Prostate gland (tissue), 2 donors: ENCODE results near the gene EHBP1. TPM values are rescaled to one million over a fixed set of nuclear protein-coding genes. Genes with fewer than 3 reads are reported as not detected.

Source experiments
- DNase-seq: peaks from one replicate; pipeline ENCODE4 v3.0.0-alpha.2; 2019; ENCODE audit warnings: low spot score
- H3K27ac ChIP-seq, 2 donors: fragments of 200-600 bp; sonication (generic); 2 replicates each; pipeline ENCODE4 v1.5.1; 2017 to 2019
- H3K27me3 ChIP-seq: fragments of 200-600 bp; sonication (generic); replicated peaks from 2 replicates; pipeline ENCODE4 v1.5.1; 2019; ENCODE audit not compliant: insufficient read depth
- H3K36me3 ChIP-seq, 2 donors: fragments of 200-600 bp; sonication (generic); 1 replicate in 1 of 2; 2 replicates in 1 of 2; pipeline versions ENCODE4 v1.5.1 to v1.8.1; 2017 to 2019
- H3K4me1 ChIP-seq: fragments of 200-600 bp; sonication (generic); replicated peaks from 2 replicates; pipeline ENCODE4 v1.5.1; 2019
- H3K4me3 ChIP-seq, 2 donors: fragments of 200-600 bp; sonication (generic); 2 replicates each; pipeline ENCODE4 v1.5.1; 2017 to 2019
- H3K9me3 ChIP-seq: fragments of 200-600 bp; sonication (generic); 2 replicates; pipeline ENCODE4 v1.5.1; 2017
- POLR2A ChIP-seq: fragments of 450-650 bp; IDR thresholded peaks from one replicate; pipeline ENCODE4 v1.6.1; 2016; ENCODE audit warnings: antibody characterized with exemption, mild to moderate bottlenecking
- POLR2AphosphoS5 ChIP-seq: sonication (generic); formaldehyde crosslinking; IDR thresholded peaks from one replicate; pipeline ENCODE4 v1.6.1; 2017; ENCODE audit warnings: antibody characterized with exemption
- WGBS: methylation state at CpG from one replicate; pipeline ENCODE4 v1.1.5; 2018; 5-methylcytosine and 5-hydroxymethylcytosine counted together
- intact Hi-C: fragments of 100-400 bp; cut with DNase I; formaldehyde crosslinking; loops from one replicate; pipeline ENCODE4 v1.14.2; 2022
- total RNA-seq, 2 donors: library from RNA; depleted of rRNA; stranded (reverse); fragments of >200 nt; gene quantifications; one replicate each; pipeline ENCODE4 v1.1.0, GENCODE V29; 2016
- TF ChIP-seq, protein P1 (sequence below), 4 experiments: fragments of 200-600 bp in 2 of 4; fragments of 450-650 bp in 2 of 4; sonication (generic) in 2 of 4; IDR thresholded peaks; 1 replicate in 3 of 4; 2 replicates in 1 of 4; pipeline ENCODE4 v1.5.1; 2016 to 2019; ENCODE audit warnings: antibody characterized with exemption in 4 of 4, mild to moderate bottlenecking in 2 of 4, moderate library complexity in 2 of 4

EHBP1 gene
- total RNA-seq, 2 donors from 2014 or later = 26.5 to 30.3 TPM

DNA sequence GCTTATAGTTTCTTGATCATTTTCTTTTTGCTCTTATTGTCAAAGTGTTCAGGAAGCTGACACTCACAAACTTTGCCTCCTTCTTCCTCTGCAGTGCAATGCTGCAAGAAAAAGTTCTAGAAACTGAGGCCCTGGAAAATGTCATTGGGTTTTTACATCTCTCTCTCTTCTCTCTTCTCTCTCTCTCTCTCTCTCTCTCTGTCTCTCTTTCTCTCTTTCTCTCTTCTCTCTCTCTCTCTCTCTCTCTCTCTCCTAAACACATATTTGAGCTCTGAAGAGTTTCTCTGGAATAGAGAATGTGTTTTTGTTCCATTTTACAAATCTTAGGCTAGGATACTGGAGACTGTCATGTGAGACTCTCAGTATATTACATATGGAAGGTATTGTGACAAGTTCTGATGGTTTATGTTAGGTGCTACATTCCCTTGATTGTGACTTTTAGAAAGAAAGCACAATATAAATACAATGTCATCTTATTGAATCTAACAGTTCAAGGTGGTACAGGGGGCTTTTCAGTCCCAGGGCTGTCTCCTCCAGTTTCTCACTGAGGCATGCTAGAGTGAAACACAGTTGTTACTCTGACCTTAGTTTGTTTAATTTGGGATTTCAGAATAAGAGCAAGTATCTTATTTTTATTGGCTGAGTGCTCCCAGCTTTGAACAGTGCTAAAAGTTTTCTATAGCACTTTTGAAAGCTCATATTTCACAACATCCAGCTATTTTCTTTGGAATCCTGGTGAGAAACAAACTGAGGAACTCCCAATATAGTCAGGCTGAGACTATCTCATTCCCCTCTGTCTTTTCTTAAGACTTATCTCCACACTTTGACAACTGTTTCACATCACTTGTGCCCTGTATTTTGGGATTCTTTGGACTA is 41.4 kb upstream of the EHBP1 start:
- Histone ChIP-seq H3K9me3 (no peaks in the 10 kb centered on the region), H3K4me3 (no peak overlapping the region), H3K27me3 (no peaks in the 10 kb centered on the region), H3K4me1 (no peaks in the 10 kb centered on the region), H3K36me3 (no peaks in the 10 kb centered on the region), H3K27ac (peak overlapping the region in 1 of 2 donors; percentile 39)
- no peak for TF ChIP-seq POLR2AphosphoS5
- TF ChIP-seq, protein P1, sequence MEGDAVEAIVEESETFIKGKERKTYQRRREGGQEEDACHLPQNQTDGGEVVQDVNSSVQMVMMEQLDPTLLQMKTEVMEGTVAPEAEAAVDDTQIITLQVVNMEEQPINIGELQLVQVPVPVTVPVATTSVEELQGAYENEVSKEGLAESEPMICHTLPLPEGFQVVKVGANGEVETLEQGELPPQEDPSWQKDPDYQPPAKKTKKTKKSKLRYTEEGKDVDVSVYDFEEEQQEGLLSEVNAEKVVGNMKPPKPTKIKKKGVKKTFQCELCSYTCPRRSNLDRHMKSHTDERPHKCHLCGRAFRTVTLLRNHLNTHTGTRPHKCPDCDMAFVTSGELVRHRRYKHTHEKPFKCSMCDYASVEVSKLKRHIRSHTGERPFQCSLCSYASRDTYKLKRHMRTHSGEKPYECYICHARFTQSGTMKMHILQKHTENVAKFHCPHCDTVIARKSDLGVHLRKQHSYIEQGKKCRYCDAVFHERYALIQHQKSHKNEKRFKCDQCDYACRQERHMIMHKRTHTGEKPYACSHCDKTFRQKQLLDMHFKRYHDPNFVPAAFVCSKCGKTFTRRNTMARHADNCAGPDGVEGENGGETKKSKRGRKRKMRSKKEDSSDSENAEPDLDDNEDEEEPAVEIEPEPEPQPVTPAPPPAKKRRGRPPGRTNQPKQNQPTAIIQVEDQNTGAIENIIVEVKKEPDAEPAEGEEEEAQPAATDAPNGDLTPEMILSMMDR (IDR thresholded peaks at IDR 0.05) = no peak
- no peak for TF ChIP-seq POLR2A
- intact Hi-C loops = loop anchor here (5.0 kb wide), 1 partner anchor 43 kb away; the partner anchor contains the start of gene EHBP1
- no peak for DNase-seq

DNA sequence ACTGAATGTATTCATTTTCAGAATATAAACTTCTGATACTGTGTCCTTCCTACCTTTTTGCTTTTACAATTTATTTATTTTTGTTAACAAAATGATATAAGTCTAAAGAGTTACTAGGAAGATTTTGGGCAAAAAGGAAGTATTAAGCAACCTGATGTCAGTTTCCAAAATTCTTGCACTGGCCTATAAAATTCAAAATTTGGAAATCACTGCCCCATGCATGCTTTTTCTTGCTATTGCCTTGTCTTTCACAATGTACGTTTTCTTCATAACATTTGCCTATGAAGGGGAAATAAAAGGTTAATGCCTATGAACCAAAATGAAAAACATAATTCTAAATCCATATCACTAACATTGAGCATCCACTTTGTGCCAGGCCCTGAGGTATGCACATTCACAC is 40.1 kb upstream of the EHBP1 start:
- TF ChIP-seq, protein P1 (IDR thresholded peaks at IDR 0.05) = no peak
- TF ChIP-seq POLR2A (no peak), POLR2AphosphoS5 (no peak)
- intact Hi-C loops = no loop called here
- no peak overlapping the region for H3K27ac ChIP-seq
- no peak overlapping the region for H3K4me3 ChIP-seq
- no peaks in the 10 kb centered on the region for H3K4me1 ChIP-seq
- H3K27me3 ChIP-seq = no peaks in the 10 kb centered on the region
- no peaks in the 10 kb centered on the region for H3K36me3 ChIP-seq
- DNase-seq = no peak
- WGBS = 47% methylated on average over 1 of the region's 1 CpG
- no peaks in the 10 kb centered on the region for H3K9me3 ChIP-seq

DNA sequence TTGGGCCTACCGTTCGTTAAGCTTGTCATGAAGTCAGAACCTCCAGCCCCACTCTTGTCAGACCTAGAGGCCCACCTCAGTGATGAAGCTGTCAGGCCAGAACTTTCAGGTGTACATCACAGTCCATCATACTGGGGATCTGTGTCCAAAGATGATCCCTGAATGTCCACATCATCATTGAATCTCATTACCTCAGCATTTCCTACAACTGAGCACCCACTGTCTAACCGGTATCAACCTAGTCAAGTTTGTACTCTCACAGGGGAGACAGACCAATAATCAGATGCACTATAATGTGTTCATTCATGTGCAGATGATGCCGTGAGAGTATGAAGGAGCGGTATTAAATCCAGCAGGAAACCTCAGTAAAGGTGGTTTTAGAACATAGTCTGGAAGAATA is 36.3 kb upstream of the EHBP1 start:
- Histone ChIP-seq H3K27ac (no peak overlapping the region), H3K4me3 (no peak overlapping the region), H3K27me3 (no peaks in the 10 kb centered on the region), H3K4me1 (no peaks in the 10 kb centered on the region), H3K36me3 (no peaks in the 10 kb centered on the region), H3K9me3 (no peaks in the 10 kb centered on the region)
- WGBS = 78% methylated on average over 5 of the region's 5 CpGs
- TF ChIP-seq, protein P1 (IDR thresholded peaks at IDR 0.05) = no peak
- TF ChIP-seq POLR2AphosphoS5 = no peak
- TF ChIP-seq POLR2A = no peak
- intact Hi-C loops = no loop called here
- DNase-seq = no peak

DNA sequence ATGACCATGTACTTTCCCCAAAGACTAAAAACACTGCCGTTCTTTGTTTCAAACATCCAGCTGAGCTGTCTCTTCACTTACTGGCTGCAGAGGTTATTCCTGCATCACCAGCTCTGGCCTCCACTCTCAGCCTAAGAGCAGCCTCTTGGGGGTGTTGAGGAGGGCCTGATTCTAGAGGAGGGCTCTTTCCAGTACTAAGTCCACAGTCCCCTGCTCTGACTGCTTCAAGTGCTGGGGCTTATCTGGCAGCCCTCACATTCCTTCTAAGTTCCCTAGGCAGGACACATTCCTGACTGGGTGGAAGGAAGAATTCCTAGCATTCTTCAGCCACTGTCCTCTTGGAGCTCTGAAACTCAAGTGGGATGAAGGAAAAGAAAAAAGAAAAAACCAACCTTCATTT is 32.9 kb upstream of the EHBP1 start:
- H3K4me3 ChIP-seq = no peak overlapping the region
- TF ChIP-seq, protein P1 (IDR thresholded peaks at IDR 0.05) = no peak
- no peak for TF ChIP-seq POLR2AphosphoS5
- no peak for TF ChIP-seq POLR2A
- no peak for DNase-seq
- H3K27me3 ChIP-seq = no peaks in the 10 kb centered on the region
- no peaks in the 10 kb centered on the region for H3K9me3 ChIP-seq
- no peaks in the 10 kb centered on the region for H3K4me1 ChIP-seq
- WGBS = 63% methylated on average over 1 of the region's 1 CpG
- no peak overlapping the region for H3K27ac ChIP-seq
- intact Hi-C loops = no loop called here
- no peaks in the 10 kb centered on the region for H3K36me3 ChIP-seq

DNA sequence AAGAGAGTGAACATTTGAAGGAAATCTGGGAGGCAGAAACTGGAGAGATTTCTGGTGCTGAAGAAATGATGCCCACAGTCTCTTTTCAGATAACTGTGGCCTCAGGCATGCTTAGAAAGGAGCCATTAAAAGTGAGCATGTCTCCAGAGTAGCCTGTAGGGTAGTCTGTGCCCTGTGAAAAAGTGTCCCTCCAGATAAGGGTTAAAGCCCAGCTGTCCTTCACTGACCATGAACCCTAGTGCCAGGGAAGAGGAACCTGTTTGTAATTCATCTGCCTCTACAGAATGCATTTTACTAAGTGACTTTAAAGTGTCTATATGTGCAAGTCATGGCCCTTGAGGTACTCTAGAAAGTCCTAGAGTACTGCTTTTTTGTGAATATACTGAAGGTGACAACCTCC is 30.5 kb upstream of the EHBP1 start:
- TF ChIP-seq POLR2AphosphoS5 = no peak
- no peak for TF ChIP-seq POLR2A
- TF ChIP-seq, protein P1 (IDR thresholded peaks at IDR 0.05) = no peak
- Histone ChIP-seq H3K4me1 (no peaks in the 10 kb centered on the region), H3K27me3 (no peaks in the 10 kb centered on the region), H3K36me3 (no peaks in the 10 kb centered on the region), H3K4me3 (no peak overlapping the region), H3K27ac (no peak overlapping the region), H3K9me3 (no peaks in the 10 kb centered on the region)
- DNase-seq = no peak
- intact Hi-C loops = no loop called here
